T-cell (primary cell): ENCODE measurements around the gene DEXI. TPM values are rescaled to one million over a fixed set of nuclear protein-coding genes. Genes with fewer than 3 reads are reported as not detected.

Source experiments
- ATAC-seq, 4 experiments: fragments of 200-7000 bp in 3 of 4; fragments of 150-1000 bp in 1 of 4; cut with Tn5 transposase; replicated peaks in 1 of 4; 1 replicate in 3 of 4; 2 replicates in 1 of 4; pipeline ENCODE4 v1.10.0; 2021; ENCODE audit warnings: moderate library complexity in 3 of 4, mild to moderate bottlenecking in 2 of 4, moderate number of reproducible peaks in 1 of 4
- CTCF ChIA-PET, 2 donors: fragments of 300-600 bp; sonication (Branson Sonifier 250); formaldehyde crosslinking; loops; one replicate each; lab custom pipeline; 2022; ENCODE audit warnings: antibody characterized with exemption in 2 of 2; lab: Charles Lee
- POLR2A ChIA-PET, 2 donors: fragments of 300-600 bp; sonication (Branson Sonifier 250); formaldehyde crosslinking; loops; one replicate each; lab custom pipeline; 2022; ENCODE audit warnings: antibody characterized with exemption in 2 of 2; lab: Charles Lee
- DNase-seq, 35 experiments: peaks; one replicate each; pipeline versions ENCODE4 v3.0.0 to v3.0.0-alpha.2; 2013 to 2023
- H3K27ac ChIP-seq: one replicate; pipeline ENCODE4 v1.5.1; 2013; ENCODE audit warnings: low read length
- H3K27me3 ChIP-seq, 2 experiments: replicated peaks in 1 of 2; 1 replicate in 1 of 2; 2 replicates in 1 of 2; pipeline versions ENCODE4 v1.6.1 to v1.7.0; 2013; ENCODE audit warnings: low read length in 1 of 2, mixed read lengths in 1 of 2; ENCODE audit not compliant: control insufficient read depth in 2 of 2, insufficient read depth in 2 of 2; ENCODE audit errors: extremely low read depth in 1 of 2
- H3K36me3 ChIP-seq, 2 donors: 1 replicate in 1 of 2; 2 replicates in 1 of 2; pipeline versions ENCODE4 v1.6.1 to v1.7.0; 2013; ENCODE audit warnings: low read length in 1 of 2; ENCODE audit not compliant: control insufficient read depth in 2 of 2, insufficient read depth in 1 of 2; ENCODE audit errors: extremely low read depth in 1 of 2
- H3K4me1 ChIP-seq, 2 experiments: 1 replicate in 1 of 2; 2 replicates in 1 of 2; pipeline versions ENCODE4 v1.6.1 to v1.7.0; 2013; ENCODE audit warnings: low read length in 2 of 2, mixed read lengths in 1 of 2; ENCODE audit not compliant: insufficient read depth in 2 of 2, control insufficient read depth in 1 of 2; ENCODE audit errors: extremely low read depth in 1 of 2
- H3K4me3 ChIP-seq, 2 donors: 1 replicate in 1 of 2; 2 replicates in 1 of 2; pipeline versions ENCODE4 v1.5.1 to v1.7.0; 2013; ENCODE audit warnings: mild to moderate bottlenecking in 2 of 2, low read length in 1 of 2, moderate library complexity in 1 of 2; ENCODE audit not compliant: control insufficient read depth in 1 of 2; ENCODE audit errors: extremely low read depth in 1 of 2
- H3K9me3 ChIP-seq: 2 replicates; pipeline ENCODE4 v1.7.0; 2013
- H3K27ac Mint-ChIP-seq, 2 donors: one replicate each; pipeline ENCODE4 v1.8.0; 2020 to 2021; ENCODE audit warnings: mild to moderate bottlenecking in 2 of 2, mixed read lengths in 2 of 2
- H3K27me3 Mint-ChIP-seq, 2 donors: one replicate each; pipeline ENCODE4 v1.8.0; 2021 to 2022; ENCODE audit warnings: mixed read lengths in 2 of 2
- H3K36me3 Mint-ChIP-seq: one replicate; pipeline ENCODE4 v1.8.0; 2021; ENCODE audit warnings: mixed read lengths
- H3K4me1 Mint-ChIP-seq, 3 donors: one replicate each; pipeline ENCODE4 v1.8.0; 2020 to 2022; ENCODE audit warnings: mixed read lengths in 3 of 3, mild to moderate bottlenecking in 1 of 3
- H3K4me3 Mint-ChIP-seq, 3 donors: one replicate each; pipeline ENCODE4 v1.8.0; 2020 to 2022; ENCODE audit warnings: mild to moderate bottlenecking in 3 of 3, mixed read lengths in 3 of 3, moderate library complexity in 3 of 3
- H3K9me3 Mint-ChIP-seq, 3 donors: one replicate each; pipeline ENCODE4 v1.8.0; 2020 to 2022; ENCODE audit warnings: mixed read lengths in 3 of 3
- WGBS: methylation state at CpG from one replicate; pipeline ENCODE4 v1.1.5; 2013; ENCODE audit warnings: missing lambda C conversion rate; ENCODE audit not compliant: insufficient coverage; 5-methylcytosine and 5-hydroxymethylcytosine counted together
- total RNA-seq, 35 experiments: library from RNA in 6 of 35; stranded (reverse) in 6 of 35; fragments of 120-200 nt in 1 of 35; gene quantifications; one replicate each; pipeline versions ENCODE4 v1.2.1 to v1.2.4 and lab custom pipeline; 2013 to 2026

Gene DEXI
- total RNA-seq, 5 donors from 2014 or later (not counting 1 experiment from before 2014, with no cell fraction given) = 12.2 to 39.8 (median 34.1) TPM

GRCh38 chr16:10906482-10906881 is 35.8 kb downstream of the DEXI start:
- Histone ChIP-seq H3K27me3 (no peaks in the 10 kb centered on the region), H3K9me3 (no peaks in the 10 kb centered on the region), H3K4me1 (no peaks in the 10 kb centered on the region), H3K36me3 (peaks cover 0 to 12% of the 10 kb centered on the region in 2 donors), H3K27ac (no peak overlapping the region), H3K4me3 (no peak overlapping the region)
- POLR2A ChIA-PET = no interaction called here
- Mint-ChIP-seq H3K27me3 (no peaks in the 10 kb centered on the region), H3K4me3 (no peak overlapping the region), H3K27ac (no peak overlapping the region), H3K4me1 (no peaks in the 10 kb centered on the region), H3K36me3 (peaks cover 13% of the 10 kb centered on the region), H3K9me3 (peaks cover 0 to 11% (median 3%) of the 10 kb centered on the region in 3 donors)
- DNase-seq (no peak), ATAC-seq (no peak)
- CTCF ChIA-PET = no interaction called here
- WGBS = 92% methylated on average over 15 of the region's 19 CpGs

GRCh38 chr16:10902999-10903398 is 39.3 kb downstream of the DEXI start:
- Histone ChIP-seq H3K4me1 (no peaks in the 10 kb centered on the region), H3K4me3 (no peak overlapping the region), H3K27ac (no peak overlapping the region), H3K36me3 (peaks cover 0 to 12% of the 10 kb centered on the region in 2 donors), H3K27me3 (no peaks in the 10 kb centered on the region), H3K9me3 (no peaks in the 10 kb centered on the region)
- ChIA-PET CTCF (interaction anchor here in 1 of 2 donors (0.9 kb wide), 1 partner anchor 16 kb away, joined by 3 read pairs; no protein-coding TSS in a partner anchor), POLR2A (interaction anchor here in 1 of 2 donors (0.5 kb wide), 1 partner anchor 115 kb away, joined by 3 read pairs; no protein-coding TSS in a partner anchor)
- 100% methylated on average over 1 of the region's 1 CpG for WGBS
- no peak overlapping the region for H3K27ac Mint-ChIP-seq
- H3K4me3 Mint-ChIP-seq = no peak overlapping the region
- no peaks in the 10 kb centered on the region for H3K27me3 Mint-ChIP-seq
- DNase-seq = no peak
- ATAC-seq = no peak
- peaks cover 0 to 11% (median 3%) of the 10 kb centered on the region in 3 donors for H3K9me3 Mint-ChIP-seq
- H3K36me3 Mint-ChIP-seq = peaks cover 14% of the 10 kb centered on the region
- no peaks in the 10 kb centered on the region for H3K4me1 Mint-ChIP-seq

- ChIA-PET POLR2A (no interaction called here), CTCF (no interaction called here)
- Histone ChIP-seq H3K4me3 (no peak overlapping the region), H3K36me3 (peaks cover 0 to 5% of the 10 kb centered on the region in 2 donors), H3K27me3 (no peaks in the 10 kb centered on the region), H3K9me3 (no peaks in the 10 kb centered on the region), H3K27ac (no peak overlapping the region), H3K4me1 (no peaks in the 10 kb centered on the region)
- Mint-ChIP-seq H3K4me1 (peaks cover 0 to 7% (median 0%) of the 10 kb centered on the region in 3 donors), H3K9me3 (no peaks in the 10 kb centered on the region), H3K4me3 (no peak overlapping the region), H3K27me3 (peaks cover 0 to 9% of the 10 kb centered on the region in 2 donors), H3K36me3 (peaks cover 4% of the 10 kb centered on the region), H3K27ac (no peak overlapping the region)
- no peak for DNase-seq
- ATAC-seq = no peak
- WGBS = 74% methylated on average over 2 of the region's 5 CpGs
Measured at GRCh38 chr16:10897134-10897533, 45.1 kb downstream of the DEXI start.

GRCh38 chr16:10896723-10897122 is 45.5 kb downstream of the DEXI start:
- Mint-ChIP-seq H3K27ac (no peak overlapping the region), H3K27me3 (peaks cover under 1 to 9% of the 10 kb centered on the region in 2 donors), H3K4me3 (no peak overlapping the region), H3K4me1 (peaks cover 0 to 7% (median 0%) of the 10 kb centered on the region in 3 donors), H3K36me3 (peaks cover 4% of the 10 kb centered on the region), H3K9me3 (no peaks in the 10 kb centered on the region)
- Histone ChIP-seq H3K27ac (no peak overlapping the region), H3K27me3 (no peaks in the 10 kb centered on the region), H3K4me1 (no peaks in the 10 kb centered on the region), H3K36me3 (peaks cover 0 to 3% of the 10 kb centered on the region in 2 donors), H3K9me3 (no peaks in the 10 kb centered on the region), H3K4me3 (no peak overlapping the region)
- CTCF ChIA-PET = no interaction called here
- no CpG with 5 or more reads among the region's 2 CpGs for WGBS
- ATAC-seq (no peak), DNase-seq (no peak)
- POLR2A ChIA-PET = no interaction called here

- peaks cover 0 to 3% of the 10 kb centered on the region in 2 donors for H3K36me3 ChIP-seq
- H3K4me1 ChIP-seq = no peaks in the 10 kb centered on the region
- H3K4me1 Mint-ChIP-seq = peaks cover 0 to 7% (median 0%) of the 10 kb centered on the region in 3 donors
- POLR2A ChIA-PET = no interaction called here
- no CpG with 5 or more reads among the region's 3 CpGs for WGBS
- ATAC-seq (no peak), DNase-seq (no peak)
- no peaks in the 10 kb centered on the region for H3K27me3 ChIP-seq
- no peaks in the 10 kb centered on the region for H3K9me3 Mint-ChIP-seq
- no peak overlapping the region for H3K4me3 Mint-ChIP-seq
- peaks cover 2 to 9% of the 10 kb centered on the region in 2 donors for H3K27me3 Mint-ChIP-seq
- H3K9me3 ChIP-seq = no peaks in the 10 kb centered on the region
- no peak overlapping the region for H3K27ac Mint-ChIP-seq
- H3K4me3 ChIP-seq = no peak overlapping the region
- H3K27ac ChIP-seq = no peak overlapping the region
- CTCF ChIA-PET = no interaction called here
- peaks cover 4% of the 10 kb centered on the region for H3K36me3 Mint-ChIP-seq
Measured at GRCh38 chr16:10896165-10896564, 46.1 kb downstream of the DEXI start.

GRCh38 chr16:10895053-10895946 is 47.0 kb downstream of the DEXI start:
- no peaks in the 10 kb centered on the region for H3K9me3 Mint-ChIP-seq
- Histone ChIP-seq H3K9me3 (no peaks in the 10 kb centered on the region), H3K36me3 (peaks cover 0 to 3% of the 10 kb centered on the region in 2 donors), H3K4me3 (no peak overlapping the region), H3K27ac (no peak overlapping the region), H3K4me1 (no peaks in the 10 kb centered on the region), H3K27me3 (no peaks in the 10 kb centered on the region)
- POLR2A ChIA-PET = no interaction called here
- CTCF ChIA-PET = no interaction called here
- peak in 10 of 35 experiments; percentile 10 to 46 (median 19) for DNase-seq
- no peak overlapping the region for H3K4me3 Mint-ChIP-seq
- H3K4me1 Mint-ChIP-seq = peaks cover 0 to 9% (median 0%) of the 10 kb centered on the region in 3 donors
- H3K36me3 Mint-ChIP-seq = peaks cover 4% of the 10 kb centered on the region
- no peak for ATAC-seq
- H3K27ac Mint-ChIP-seq = no peak overlapping the region
- H3K27me3 Mint-ChIP-seq = peaks cover 2 to 12% of the 10 kb centered on the region in 2 donors
- WGBS = 85% methylated on average over 8 of the region's 17 CpGs
